IPS-18c (cell line): ENCODE results near the gene FBXW5.

Experiments used
- H3K4me3 ChIP-seq: 2 replicates; pipeline ENCODE4 v1.7.0; 2013; ENCODE audit warnings: low read depth, mild to moderate bottlenecking, low read length, moderate library complexity; ENCODE audit not compliant: insufficient read depth
- H3K9me3 ChIP-seq: one replicate; pipeline ENCODE4 v1.6.1; 2013; ENCODE audit warnings: mild to moderate bottlenecking, low read length, moderate library complexity; ENCODE audit not compliant: control insufficient read depth, insufficient read depth

FBXW5 gene

GRCh38 chr9:136930014-136930413, 14.5 kb downstream of the FBXW5 start:
- Histone ChIP-seq H3K4me3 (no peak overlapping the region), H3K9me3 (no peaks in the 10 kb centered on the region)

GRCh38 chr9:136928591-136928990, 15.9 kb downstream of the FBXW5 start:
- H3K9me3 ChIP-seq: no peaks in the 10 kb centered on the region
- no peak overlapping the region for H3K4me3 ChIP-seq

- no peaks in the 10 kb centered on the region for H3K9me3 ChIP-seq
- no peak overlapping the region for H3K4me3 ChIP-seq
These were observed 16.9 kb downstream of the FBXW5 start for GRCh38 chr9:136927343-136928271.

- H3K4me3 ChIP-seq: no peak overlapping the region
- no peaks in the 10 kb centered on the region for H3K9me3 ChIP-seq
These were observed 17.8 kb downstream of the FBXW5 start for GRCh38 chr9:136926749-136927148.

- H3K4me3 ChIP-seq: no peak overlapping the region
- no peaks in the 10 kb centered on the region for H3K9me3 ChIP-seq
These were observed 18.3 kb downstream of the FBXW5 start for GRCh38 chr9:136926154-136926704.

- Histone ChIP-seq H3K9me3 (no peaks in the 10 kb centered on the region), H3K4me3 (no peak overlapping the region)
These were observed 19.0 kb downstream of the FBXW5 start for GRCh38 chr9:136925414-136926153.

- Histone ChIP-seq H3K9me3 (no peaks in the 10 kb centered on the region), H3K4me3 (no peak overlapping the region)
These were observed 20.7 kb downstream of the FBXW5 start for GRCh38 chr9:136923881-136924280.

GRCh38 chr9:136922540-136922939, 22.0 kb downstream of the FBXW5 start:
- Histone ChIP-seq H3K4me3 (no peak overlapping the region), H3K9me3 (no peaks in the 10 kb centered on the region)

GRCh38 chr9:136921718-136922117, 22.8 kb downstream of the FBXW5 start:
- Histone ChIP-seq H3K9me3 (no peaks in the 10 kb centered on the region), H3K4me3 (no peak overlapping the region)

GRCh38 chr9:136921307-136921706, 23.2 kb downstream of the FBXW5 start:
- no peak overlapping the region for H3K4me3 ChIP-seq

GRCh38 chr9:136920734-136921231, 23.8 kb downstream of the FBXW5 start:
- Histone ChIP-seq H3K9me3 (no peaks in the 10 kb centered on the region), H3K4me3 (no peak overlapping the region)

More at GRCh38 chr9:136921307-136921706, 23.2 kb downstream of the FBXW5 start:
- H3K9me3 ChIP-seq: no peaks in the 10 kb centered on the region

GRCh38 chr9:136920069-136920468, 24.5 kb downstream of the FBXW5 start:
- Histone ChIP-seq H3K9me3 (no peaks in the 10 kb centered on the region), H3K4me3 (no peak overlapping the region)

- Histone ChIP-seq H3K9me3 (no peaks in the 10 kb centered on the region), H3K4me3 (no peak overlapping the region)
These were observed 26.6 kb downstream of the FBXW5 start for GRCh38 chr9:136917902-136918301.

- Histone ChIP-seq H3K9me3 (no peaks in the 10 kb centered on the region), H3K4me3 (no peak overlapping the region)
These were observed 28.0 kb downstream of the FBXW5 start for GRCh38 chr9:136916330-136917184.

- no peaks in the 10 kb centered on the region for H3K9me3 ChIP-seq
- H3K4me3 ChIP-seq: no peak overlapping the region
These were observed 28.8 kb downstream of the FBXW5 start for GRCh38 chr9:136915632-136916329.

GRCh38 chr9:136913701-136914438, 30.7 kb downstream of the FBXW5 start:
- Histone ChIP-seq H3K9me3 (no peaks in the 10 kb centered on the region), H3K4me3 (no peak overlapping the region)
